Non-pigmented ciliary epithelial cell (primary cell): ENCODE data around the gene NEDD9.

ENCODE experiments used
- DNase-seq: peaks from one replicate; pipeline ENCODE4 v3.0.0-alpha.2; 2010; ENCODE audit warnings: low read depth

Gene NEDD9

GRCh38 chr6:11142296-11143027 is 90.0 kb downstream of the NEDD9 start:
- DNase-seq = no peak

- DNase-seq = no peak
These were observed 91.2 kb downstream of the NEDD9 start for GRCh38 chr6:11141295-11141694.

GRCh38 chr6:11140056-11140455 is 92.4 kb downstream of the NEDD9 start:
- no peak for DNase-seq

- no peak for DNase-seq
These were observed 93.2 kb downstream of the NEDD9 start for GRCh38 chr6:11139051-11139960.

- no peak for DNase-seq
These were observed 95.7 kb downstream of the NEDD9 start for GRCh38 chr6:11136809-11137208.
